Prostate gland (tissue), 2 donors: ENCODE results near the gene ACTC1.

Experiments used
- CTCF ChIP-seq, 4 experiments: fragments of 200-600 bp in 2 of 4; fragments of 450-650 bp in 2 of 4; sonication (generic) in 2 of 4; IDR thresholded peaks; 1 replicate in 3 of 4; 2 replicates in 1 of 4; pipeline ENCODE4 v1.5.1; 2016 to 2019; ENCODE audit warnings: antibody characterized with exemption in 4 of 4, mild to moderate bottlenecking in 2 of 4, moderate library complexity in 2 of 4
- POLR2A ChIP-seq: fragments of 450-650 bp; IDR thresholded peaks from one replicate; pipeline ENCODE4 v1.6.1; 2016; ENCODE audit warnings: antibody characterized with exemption, mild to moderate bottlenecking
- POLR2AphosphoS5 ChIP-seq: sonication (generic); formaldehyde crosslinking; IDR thresholded peaks from one replicate; pipeline ENCODE4 v1.6.1; 2017; ENCODE audit warnings: antibody characterized with exemption

DNA sequence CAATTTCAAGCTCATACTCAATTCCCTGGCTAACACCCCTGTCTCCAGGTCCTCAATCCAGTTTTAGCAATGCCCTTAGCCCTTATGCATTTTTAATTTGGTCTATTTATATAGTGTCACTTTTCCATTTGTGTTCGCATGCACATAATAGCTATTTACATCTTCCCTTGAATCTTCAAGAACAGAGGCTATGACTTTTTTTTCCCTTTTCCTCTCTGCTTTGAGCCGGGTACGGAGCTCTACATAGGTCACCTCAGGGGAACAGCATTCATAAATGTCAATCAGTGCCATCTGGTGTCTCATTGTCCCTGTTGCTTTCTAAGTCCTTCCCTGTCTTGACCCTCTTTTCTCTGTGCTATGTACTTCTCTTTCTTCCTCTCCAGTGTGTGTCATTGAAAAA, 26.5 kb upstream of the ACTC1 start:
- TF ChIP-seq CTCF (IDR thresholded peaks at IDR 0.05) (no peak), POLR2AphosphoS5 (no peak), POLR2A (no peak)
